Left lung (tissue), 10 donors: ENCODE measurements around the gene TAMM41. TPM values are rescaled to one million over a fixed set of nuclear protein-coding genes. Genes with fewer than 3 reads are reported as not detected.
"Not testable (repeated sequence)": the region's sequence is repeated elsewhere in the genome, so short reads cannot be mapped to it uniquely, and the experiment has no call there.

Source experiments
- ATAC-seq: fragments of 200-7000 bp; cut with Tn5 transposase; one replicate; pipeline ENCODE4 v1.9.1; 2020; ENCODE audit warnings: moderate library complexity
- DNase-seq, 4 donors: peaks; one replicate each; pipeline ENCODE4 v3.0.0-alpha.2; 2013 to 2020
- H3K27ac ChIP-seq, 2 donors: fragments of 200-600 bp; sonication (generic) in 1 of 2; one replicate each; pipeline versions ENCODE4 v1.5.0 to v1.8.0; 2020 to 2021
- H3K27me3 ChIP-seq, 2 donors: fragments of 200-600 bp; sonication (generic) in 1 of 2; one replicate each; pipeline versions ENCODE4 v1.5.0 to v1.8.0; 2020 to 2021
- H3K36me3 ChIP-seq, 2 donors: fragments of 200-600 bp; sonication (generic) in 1 of 2; one replicate each; pipeline versions ENCODE4 v1.5.0 to v1.8.0; 2020 to 2021
- H3K4me1 ChIP-seq, 2 donors: fragments of 200-600 bp; one replicate each; pipeline ENCODE4 v1.8.0; 2021
- H3K4me3 ChIP-seq, 2 donors: fragments of 200-600 bp; sonication (generic) in 1 of 2; one replicate each; pipeline versions ENCODE4 v1.5.0 to v1.8.0; 2020 to 2021; ENCODE audit warnings: mild to moderate bottlenecking in 1 of 2
- H3K9me3 ChIP-seq, 2 donors: fragments of 200-600 bp; sonication (generic) in 1 of 2; one replicate each; pipeline versions ENCODE4 v1.5.0 to v1.8.0; 2020 to 2021
- intact Hi-C, 2 donors: fragments of 100-400 bp; cut with DNase I; formaldehyde crosslinking; loops; one replicate each; pipeline versions ENCODE4 v1.11.2 to v1.14.2; 2022
- polyA plus RNA-seq, 6 donors: library from polyadenylated mRNA; unstranded; fragments of 120-200 nt; gene quantifications; one replicate each; pipeline ENCODE4 v1.2.1, GENCODE V29; 2013; ENCODE audit not compliant: insufficient read length in 6 of 6
- total RNA-seq, 2 donors: library from RNA; stranded (reverse); fragmentation: NEBNext Ultra II Directional; extraction: Animal tissue kit (Norgen Biotek cat#: 25700); gene quantifications; one replicate each; pipeline ENCODE4 v1.2.1, GENCODE V29; 2021
- TF ChIP-seq, protein P1 (sequence below), 2 donors: fragments of 200-600 bp; sonication (generic) in 1 of 2; IDR thresholded peaks; one replicate each; pipeline versions ENCODE4 v1.5.0 to v1.8.0; 2021; ENCODE audit warnings: antibody characterized with exemption in 2 of 2
- donor health status: DM: no; HTN: yes; CAD: no.
- donor health status: DM: no; HTN: no; CAD: no.

The TAMM41 gene
- total and polyA plus RNA-seq, 8 donors = 13.9 to 29.4 (median 21.5) TPM

DNA sequence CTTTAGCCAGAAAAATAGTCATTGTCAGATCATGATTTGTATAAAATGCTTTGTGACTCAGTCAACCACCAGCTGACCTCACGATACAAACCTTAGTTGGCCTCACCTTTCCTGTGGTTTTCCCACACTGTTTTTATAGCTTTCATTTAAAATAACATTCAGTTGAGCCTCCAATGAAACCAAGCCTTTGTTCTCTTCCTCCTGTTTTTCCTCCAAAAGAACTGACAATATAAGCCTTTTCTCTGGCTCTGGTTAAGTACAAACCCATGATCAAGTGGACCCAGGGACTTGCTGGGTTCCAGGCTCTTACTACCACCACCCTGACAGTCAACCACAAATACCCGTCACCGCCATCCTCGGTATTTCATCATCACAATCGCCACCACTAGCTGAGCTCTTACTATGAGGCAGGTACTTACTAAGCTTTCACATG is 81.7 kb downstream of the TAMM41 start:
- Histone ChIP-seq H3K9me3 (no peaks in the 10 kb centered on the region), H3K27me3 (no peaks in the 10 kb centered on the region), H3K36me3 (no peaks in the 10 kb centered on the region), H3K4me3 (no peak overlapping the region), H3K4me1 (peaks cover under 1 to 2% of the 10 kb centered on the region in 2 donors), H3K27ac (no peak overlapping the region)
- DNase-seq (no peak), ATAC-seq (no peak)
- intact Hi-C loops = no loop called here
- TF ChIP-seq, protein P1, sequence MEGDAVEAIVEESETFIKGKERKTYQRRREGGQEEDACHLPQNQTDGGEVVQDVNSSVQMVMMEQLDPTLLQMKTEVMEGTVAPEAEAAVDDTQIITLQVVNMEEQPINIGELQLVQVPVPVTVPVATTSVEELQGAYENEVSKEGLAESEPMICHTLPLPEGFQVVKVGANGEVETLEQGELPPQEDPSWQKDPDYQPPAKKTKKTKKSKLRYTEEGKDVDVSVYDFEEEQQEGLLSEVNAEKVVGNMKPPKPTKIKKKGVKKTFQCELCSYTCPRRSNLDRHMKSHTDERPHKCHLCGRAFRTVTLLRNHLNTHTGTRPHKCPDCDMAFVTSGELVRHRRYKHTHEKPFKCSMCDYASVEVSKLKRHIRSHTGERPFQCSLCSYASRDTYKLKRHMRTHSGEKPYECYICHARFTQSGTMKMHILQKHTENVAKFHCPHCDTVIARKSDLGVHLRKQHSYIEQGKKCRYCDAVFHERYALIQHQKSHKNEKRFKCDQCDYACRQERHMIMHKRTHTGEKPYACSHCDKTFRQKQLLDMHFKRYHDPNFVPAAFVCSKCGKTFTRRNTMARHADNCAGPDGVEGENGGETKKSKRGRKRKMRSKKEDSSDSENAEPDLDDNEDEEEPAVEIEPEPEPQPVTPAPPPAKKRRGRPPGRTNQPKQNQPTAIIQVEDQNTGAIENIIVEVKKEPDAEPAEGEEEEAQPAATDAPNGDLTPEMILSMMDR (IDR thresholded peaks at IDR 0.05) = no peak

DNA sequence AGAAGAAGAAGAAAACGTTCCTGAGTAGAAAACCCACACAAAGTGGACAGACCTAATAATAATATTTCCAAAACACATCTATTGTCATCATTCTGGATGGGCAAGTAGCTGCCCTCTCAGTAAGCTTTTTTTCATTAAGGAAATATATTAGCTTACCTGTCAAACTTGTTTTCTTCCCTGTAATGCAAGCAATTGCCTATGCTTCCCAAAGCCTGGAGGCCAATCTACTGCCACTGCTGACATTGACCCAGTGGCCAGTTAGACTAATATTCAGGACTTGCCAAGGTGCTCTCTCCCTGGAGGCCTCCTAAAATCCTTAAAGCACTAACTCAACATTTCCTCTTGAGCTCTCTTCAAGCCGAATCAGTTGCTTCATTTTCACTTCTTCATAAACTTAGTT is 86.7 kb downstream of the TAMM41 start:
- no peak for DNase-seq
- Histone ChIP-seq H3K9me3 (no peaks in the 10 kb centered on the region), H3K4me3 (no peak overlapping the region), H3K27me3 (no peaks in the 10 kb centered on the region), H3K27ac (no peak overlapping the region), H3K4me1 (no peaks in the 10 kb centered on the region), H3K36me3 (no peaks in the 10 kb centered on the region)
- no peak for ATAC-seq
- intact Hi-C loops = no loop called here
- TF ChIP-seq, protein P1 (IDR thresholded peaks at IDR 0.05) = no peak

DNA sequence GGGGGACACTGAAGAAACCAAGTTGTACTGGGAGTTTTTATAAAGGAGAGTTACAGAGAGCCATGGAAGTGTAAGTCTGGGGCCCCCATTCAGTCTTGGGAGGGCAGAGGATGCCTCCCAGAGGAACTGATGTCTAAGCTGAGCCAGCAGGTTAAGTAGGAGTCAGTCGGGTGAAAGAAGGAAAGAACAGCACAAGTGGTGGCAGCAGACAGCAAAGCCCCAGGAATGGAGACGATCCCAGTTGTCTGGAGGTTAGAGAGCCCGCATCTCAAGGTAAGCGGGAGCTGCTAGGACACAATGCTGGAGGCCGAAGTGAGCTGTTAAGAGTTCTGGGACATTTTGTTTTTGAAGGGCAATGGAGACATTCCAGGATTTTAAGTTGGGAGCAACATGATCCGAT is 88.8 kb downstream of the TAMM41 start:
- H3K9me3 ChIP-seq = no peaks in the 10 kb centered on the region
- no peaks in the 10 kb centered on the region for H3K4me1 ChIP-seq
- no peak overlapping the region for H3K4me3 ChIP-seq
- H3K27me3 ChIP-seq = no peaks in the 10 kb centered on the region
- no peaks in the 10 kb centered on the region for H3K36me3 ChIP-seq
- intact Hi-C loops = no loop called here
- TF ChIP-seq, protein P1 (IDR thresholded peaks at IDR 0.05) = no peak
- H3K27ac ChIP-seq = no peak overlapping the region
- DNase-seq (no peak), ATAC-seq (no peak)

DNA sequence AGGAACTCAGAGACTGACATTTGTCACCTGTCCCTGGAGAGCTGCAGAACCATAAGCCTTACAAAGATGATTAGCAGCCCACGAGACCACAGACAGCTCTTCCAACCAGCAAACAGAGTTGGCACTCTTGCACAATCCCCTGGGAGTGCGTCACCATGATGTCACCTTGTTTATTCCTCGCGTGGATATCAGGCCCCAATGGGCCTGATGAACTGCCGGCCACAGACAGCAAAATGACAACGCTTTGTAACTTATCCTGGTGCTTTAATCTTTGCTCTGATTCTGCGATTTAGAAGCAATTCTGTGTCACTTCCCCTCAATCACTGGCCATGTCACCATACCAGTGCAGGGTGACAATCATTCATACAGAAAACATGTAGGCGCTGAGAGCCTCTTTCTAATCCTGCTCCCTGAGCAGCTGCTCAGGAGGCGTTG is 89.2 kb downstream of the TAMM41 start:
- DNase-seq = peak in 1 of 4 donors; percentile 13
- intact Hi-C loops = no loop called here
- TF ChIP-seq, protein P1 (IDR thresholded peaks at IDR 0.05) = no peak

DNA sequence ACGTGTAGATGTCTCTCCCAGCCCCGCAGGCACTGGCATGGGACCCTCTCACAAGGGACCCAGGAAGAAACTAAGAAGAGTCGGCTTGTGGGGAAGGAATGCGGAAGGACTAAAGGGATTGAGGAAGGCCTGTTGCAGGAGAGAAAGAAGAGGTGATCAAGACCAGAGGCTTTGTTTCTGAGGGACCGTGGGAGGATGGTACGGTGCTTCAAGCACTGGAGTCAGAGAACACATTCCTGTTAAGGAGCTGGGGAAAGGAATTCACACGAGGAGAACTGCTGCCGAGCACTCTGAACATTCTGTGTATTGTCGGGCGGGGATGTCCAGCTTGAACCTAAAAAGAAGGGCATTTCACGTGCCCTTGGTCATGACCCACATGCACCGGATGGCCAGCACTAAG is 91.4 kb downstream of the TAMM41 start:
- DNase-seq (no peak), ATAC-seq (no peak)
- Histone ChIP-seq H3K27ac (no peak overlapping the region), H3K9me3 (no peaks in the 10 kb centered on the region), H3K4me1 (no peaks in the 10 kb centered on the region), H3K36me3 (no peaks in the 10 kb centered on the region), H3K4me3 (no peak overlapping the region), H3K27me3 (no peaks in the 10 kb centered on the region)
- intact Hi-C loops = no loop called here
- TF ChIP-seq, protein P1 (IDR thresholded peaks at IDR 0.05) = no peak

More for the DNA sequence above, 89.2 kb downstream of the TAMM41 start:
- Histone ChIP-seq H3K27me3 (no peaks in the 10 kb centered on the region), H3K4me1 (no peaks in the 10 kb centered on the region), H3K27ac (no peak overlapping the region), H3K4me3 (no peak overlapping the region), H3K9me3 (no peaks in the 10 kb centered on the region), H3K36me3 (no peaks in the 10 kb centered on the region)
- no peak for ATAC-seq

DNA sequence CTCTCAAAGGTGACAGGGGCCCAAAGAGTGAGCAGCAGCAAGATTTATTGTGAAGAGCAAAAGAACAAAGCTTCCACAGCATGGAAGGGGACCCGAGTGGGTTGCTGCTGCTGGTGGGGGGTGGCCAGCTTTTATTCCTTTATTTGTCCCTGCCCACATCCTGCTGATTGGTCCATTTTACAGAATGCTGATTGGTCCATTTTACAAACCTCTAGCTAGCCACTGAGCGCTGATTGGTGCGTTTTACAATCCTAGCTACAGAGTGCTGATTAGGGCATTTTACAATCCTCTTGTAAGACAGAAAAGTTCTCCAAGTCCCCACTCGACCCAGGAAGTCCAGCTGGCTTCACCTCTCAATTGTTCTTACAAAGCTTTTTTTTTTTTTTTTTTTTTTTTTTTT is 94.4 kb downstream of the TAMM41 start:
- H3K27ac ChIP-seq, ATAC-seq, H3K27me3 ChIP-seq, H3K4me3 ChIP-seq, H3K9me3 ChIP-seq, intact Hi-C loops, H3K36me3 ChIP-seq, DNase-seq, H3K4me1 ChIP-seq: not testable (repeated sequence)

DNA sequence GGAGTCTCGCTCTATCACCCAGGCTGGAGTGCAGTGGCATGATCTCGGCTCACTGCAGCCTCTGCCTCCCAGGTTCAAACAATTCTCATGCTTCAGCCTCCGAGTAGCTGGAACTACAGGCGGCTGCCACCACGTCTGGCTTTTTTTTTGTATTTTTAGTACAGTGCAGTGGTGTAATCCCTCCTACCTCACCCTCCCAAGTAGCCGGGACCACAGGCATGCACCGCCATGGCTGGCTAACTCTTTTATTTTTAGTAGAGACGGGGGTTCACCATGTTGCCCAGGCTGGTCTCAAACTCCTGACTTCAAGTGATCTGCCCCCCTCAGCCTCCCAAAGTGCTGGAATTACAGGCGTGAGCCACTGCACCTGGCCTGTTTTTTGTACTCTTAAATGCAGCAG is 98.4 kb downstream of the TAMM41 start:
- ATAC-seq = not testable (repeated sequence)

More for the DNA sequence above, 98.4 kb downstream of the TAMM41 start:
- intact Hi-C loops, H3K4me1 ChIP-seq, H3K36me3 ChIP-seq, DNase-seq, H3K9me3 ChIP-seq, H3K4me3 ChIP-seq, H3K27ac ChIP-seq, H3K27me3 ChIP-seq: not testable (repeated sequence)
